Measurements from ENCODE around the gene PER2.
"Not testable (repeated sequence)": the region's sequence is repeated elsewhere in the genome, so short reads cannot be mapped to it uniquely, and the experiment has no call there.

The PER2 gene

GRCh38 chr2:238286095-238286494 lies 2.3 kb downstream of the PER2 start:
- no peak for DNase-seq (ENCODE audit: low read depth)

GRCh38 chr2:238285653-238286082 lies 2.7 kb downstream of the PER2 start:
- no peak for DNase-seq (ENCODE audit: low read depth)

- no peak for DNase-seq (ENCODE audit: low read depth)
These were observed 3.5 kb downstream of the PER2 start for GRCh38 chr2:238284802-238285515.

GRCh38 chr2:238282861-238283738 lies 5.3 kb downstream of the PER2 start:
- DNase-seq (ENCODE audit: low read depth) = no peak

GRCh38 chr2:238281826-238282480 lies 6.5 kb downstream of the PER2 start:
- DNase-seq (ENCODE audit: low read depth) = no peak

GRCh38 chr2:238280083-238280825 lies 8.2 kb downstream of the PER2 start:
- no peak for DNase-seq (ENCODE audit: low read depth)

GRCh38 chr2:238279324-238279682 lies 9.1 kb downstream of the PER2 start:
- DNase-seq (ENCODE audit: low read depth) = no peak

- no peak for DNase-seq (ENCODE audit: low read depth)
These were observed 9.6 kb downstream of the PER2 start for GRCh38 chr2:238278626-238279323.

- DNase-seq (ENCODE audit: low read depth) = no peak
These were observed 10.7 kb downstream of the PER2 start for GRCh38 chr2:238277695-238278094.

GRCh38 chr2:238274152-238274865 lies 14.1 kb downstream of the PER2 start:
- no peak for DNase-seq (ENCODE audit: low read depth)

- DNase-seq (ENCODE audit: low read depth) = not testable (repeated sequence)
These were observed 15.0 kb downstream of the PER2 start for GRCh38 chr2:238273433-238273832.

GRCh38 chr2:238272156-238272555 lies 16.3 kb downstream of the PER2 start:
- no peak for DNase-seq (ENCODE audit: low read depth)

- not testable (repeated sequence) for DNase-seq (ENCODE audit: low read depth)
These were observed 16.7 kb downstream of the PER2 start for GRCh38 chr2:238271686-238272085.

GRCh38 chr2:238271061-238271554 lies 17.3 kb downstream of the PER2 start:
- DNase-seq (ENCODE audit: low read depth) = no peak

GRCh38 chr2:238270606-238271005 lies 17.8 kb downstream of the PER2 start:
- DNase-seq (ENCODE audit: low read depth) = no peak

- no peak for DNase-seq (ENCODE audit: low read depth)
These were observed 18.7 kb downstream of the PER2 start for GRCh38 chr2:238269741-238270140.

- no peak for DNase-seq (ENCODE audit: low read depth)
These were observed 20.3 kb downstream of the PER2 start for GRCh38 chr2:238267884-238268680.

GRCh38 chr2:238267341-238267710 lies 21.1 kb downstream of the PER2 start:
- DNase-seq (ENCODE audit: low read depth) = no peak

- DNase-seq (ENCODE audit: low read depth) = no peak
These were observed 22.8 kb downstream of the PER2 start for GRCh38 chr2:238265605-238266004.

- no peak for DNase-seq (ENCODE audit: low read depth)
These were observed 24.3 kb downstream of the PER2 start for GRCh38 chr2:238264072-238264460.
